Heart left ventricle (tissue), 16 donors: ENCODE measurements around the gene TNS4. TPM values are rescaled to one million over a fixed set of nuclear protein-coding genes. Genes with fewer than 3 reads are reported as not detected.

ENCODE experiments used
- ATAC-seq, 4 donors: fragments of 200-7000 bp; cut with Tn5 transposase; one replicate each; pipeline ENCODE4 v1.9.1; 2020 to 2022; ENCODE audit warnings: moderate library complexity in 4 of 4, mild to moderate bottlenecking in 3 of 4, moderate number of reproducible peaks in 1 of 4
- DNase-seq, 5 donors: peaks; one replicate each; pipeline ENCODE4 v3.0.0-alpha.2; 2020
- H3K27ac ChIP-seq, 12 donors: fragments of 200-600 bp; sonication (generic) in 4 of 12; one replicate each; pipeline versions ENCODE4 v1.5.0 to v1.8.0; 2016 to 2022; ENCODE audit warnings: mild to moderate bottlenecking in 2 of 12
- H3K27me3 ChIP-seq, 9 donors: fragments of 200-600 bp; sonication (generic) in 2 of 9; one replicate each; pipeline versions ENCODE4 v1.5.1 to v1.8.0; 2016 to 2022; ENCODE audit warnings: mild to moderate bottlenecking in 3 of 9
- H3K36me3 ChIP-seq, 9 donors: fragments of 200-600 bp; sonication (generic) in 2 of 9; one replicate each; pipeline versions ENCODE4 v1.5.0 to v1.8.0; 2018 to 2022; ENCODE audit warnings: mild to moderate bottlenecking in 2 of 9
- H3K4me1 ChIP-seq, 12 donors: fragments of 200-600 bp; sonication (generic) in 4 of 12; one replicate each; pipeline versions ENCODE4 v1.5.0 to v1.8.0; 2016 to 2022; ENCODE audit warnings: mild to moderate bottlenecking in 3 of 12
- H3K4me3 ChIP-seq, 12 donors: fragments of 200-600 bp; sonication (generic) in 4 of 12; one replicate each; pipeline versions ENCODE4 v1.5.0 to v1.8.0; 2017 to 2022; ENCODE audit warnings: mild to moderate bottlenecking in 9 of 12, moderate library complexity in 4 of 12
- H3K9me3 ChIP-seq, 12 donors: fragments of 200-600 bp; sonication (generic) in 4 of 12; one replicate each; pipeline versions ENCODE4 v1.5.0 to v1.8.0; 2016 to 2022; ENCODE audit warnings: mild to moderate bottlenecking in 1 of 12
- POLR2A ChIP-seq, 2 donors: fragments of 450-650 bp; IDR thresholded peaks; one replicate each; pipeline ENCODE4 v1.6.1; 2017; ENCODE audit warnings: antibody characterized with exemption in 2 of 2, mild to moderate bottlenecking in 2 of 2, moderate library complexity in 2 of 2
- WGBS, 4 donors: extraction: QIAGEN DNeasy Blood & Tissue Kit in 2 of 4; methylation state at CpG; one replicate each; pipeline versions ENCODE4 v1.1.5 to v1.1.7; 2013 to 2018; 5-methylcytosine and 5-hydroxymethylcytosine counted together
- intact Hi-C, 10 donors: fragments of 100-400 bp; cut with DNase I; formaldehyde crosslinking; loops; one replicate each; pipeline versions ENCODE4 v1.11.1 to v1.14.2; 2022
- polyA plus RNA-seq, 2 donors: library from polyadenylated mRNA; stranded (reverse); fragments of 200-250 nt; gene quantifications; one replicate each; pipeline ENCODE4 v1.2.3, GENCODE V29; 2013
- total RNA-seq, 9 donors: library from RNA; depleted of rRNA in 2 of 9; stranded (reverse); fragments of >200 nt in 2 of 9; fragmentation: NEBNext Ultra II Directional in 3 of 9; extraction: Animal tissue kit (Norgen Biotek cat#: 25700) in 3 of 9; gene quantifications; one replicate each; pipeline versions ENCODE4 v1.1.0 to v1.2.4, GENCODE V29; 2016 to 2023
- TF ChIP-seq, protein P1 (sequence below), 12 donors: fragments of 200-600 bp; sonication (generic) in 4 of 12; IDR thresholded peaks; one replicate each; pipeline versions ENCODE4 v1.5.0 to v1.8.0; 2018 to 2022; ENCODE audit warnings: antibody characterized with exemption in 12 of 12, mild to moderate bottlenecking in 5 of 12
- donor health status: ischemic (EF 13 %, LVEDD 7.1; RV severe dilation, severe dysfunction).
- donor health status: healthy with polysubstance abuse.
- donor health status: DM: no; HTN: yes; CAD: no.
- donor health status: DM: no; HTN: no; CAD: no.
- donor health status: ischemic (EF 25% LVEDD 6.9; RV normal size, moderate dysfunction).
- donor health status: ischemic (EF 25% LVEDD 5.7; RV mildly dilated, moderate dysfunction).
- donor health status: healthy.
- donor health status: DM: yes; HTN: yes; CAD: no.
- donor health status: ischemic (EF 35%, LVEDD 5.7; RV mildly dilated, moderate dysfunction).
- donor health status: nonischemic (EF 11% LVEDD 7.7; RV severe dilation, severe dysfunction).
- donor health status: DM: yes; HTN: yes; CAD: no.
- donor health status: PGD.
- donor health status: ischemic (EF 29% LVEDD 5.4; RV normal size, mild dysfunction).
- donor health status: nonischemic (EF 23%, LVEDD 6.1; RV moderate dilation, normal function).

Gene TNS4
- total and polyA plus RNA-seq, 11 donors: 0.16 to 0.91 TPM; not detected in 9

DNA sequence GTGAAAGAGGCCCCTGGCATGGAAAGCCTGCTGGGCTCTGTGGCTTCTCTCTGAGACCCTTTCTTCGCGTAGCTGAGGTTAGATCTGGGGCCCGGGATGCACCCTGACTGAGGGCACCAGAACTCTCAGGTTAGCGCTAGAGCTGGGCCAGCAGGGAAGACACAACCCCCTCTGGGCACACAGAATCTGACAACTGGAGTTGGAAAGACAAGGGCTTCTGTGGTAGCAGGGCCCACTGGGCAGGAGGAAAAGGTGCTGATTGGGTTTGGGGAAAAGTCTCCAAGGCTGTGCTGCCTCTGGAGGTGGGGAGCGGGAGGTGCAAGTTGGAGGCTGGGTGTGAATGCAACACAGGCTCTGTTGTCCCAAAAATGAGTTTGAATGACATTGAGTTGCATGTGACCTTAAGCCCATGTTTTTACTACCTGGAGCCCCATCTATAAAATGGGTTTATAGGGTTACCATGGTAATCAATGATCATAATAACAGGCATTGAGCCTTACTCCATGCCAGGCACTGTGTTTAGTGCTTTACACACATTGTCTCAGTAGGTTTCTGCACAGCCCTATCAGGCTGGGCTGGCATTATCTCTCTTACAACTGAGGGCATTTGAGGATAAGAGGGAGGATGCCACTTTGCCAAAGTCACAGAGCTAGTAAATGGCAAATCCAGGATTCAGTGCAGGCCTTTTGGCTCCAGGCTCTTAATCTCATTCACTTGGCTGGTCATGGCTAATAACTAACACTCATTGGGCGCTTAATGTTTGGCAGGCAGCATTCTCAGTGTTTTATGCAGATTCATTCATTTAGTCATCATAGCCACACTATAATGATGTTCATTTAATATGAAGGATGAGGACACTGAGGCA, 67.6 kb downstream of the TNS4 start:
- DNase-seq: no peak

DNA sequence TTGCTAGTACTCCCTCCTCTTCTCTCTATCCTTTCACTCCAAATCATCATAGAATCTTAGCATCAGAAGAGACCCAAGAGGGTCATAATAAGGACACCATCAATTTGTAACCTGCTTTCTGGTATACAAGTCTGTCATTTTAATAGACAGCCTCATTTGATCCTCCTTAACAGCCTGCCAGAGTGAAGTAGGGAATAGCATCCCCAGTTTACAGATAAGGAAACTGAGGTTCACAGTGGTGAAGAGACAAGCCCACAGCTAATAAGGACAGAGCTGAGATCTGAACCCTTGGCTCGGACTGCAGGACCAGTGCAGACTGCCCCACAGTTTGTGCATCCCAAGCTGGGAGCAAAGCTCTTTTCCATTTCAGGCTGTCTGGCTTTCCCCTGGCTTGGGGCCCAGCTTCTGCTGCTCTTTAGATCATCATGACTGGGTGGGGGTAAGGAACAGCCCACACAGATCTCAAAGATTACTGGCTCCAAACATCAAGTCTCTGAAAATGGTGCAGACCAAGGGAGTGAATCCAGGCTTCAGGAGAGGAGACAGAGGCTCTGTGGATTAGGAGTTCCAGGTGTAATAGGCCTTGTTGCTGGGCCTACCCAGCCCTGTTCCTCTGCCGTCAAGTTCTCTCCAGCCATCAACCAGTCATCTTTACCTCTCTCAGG, 68.4 kb downstream of the TNS4 start:
- peak in 3 of 4 donors; percentile 48 to 72 (median 63) for ATAC-seq
- WGBS, 4 donors: 23 to 41% (median 35%) methylated on average over 2 of the region's 2 CpGs
- Histone ChIP-seq H3K27me3 (no peaks in the 10 kb centered on the region), H3K27ac (peak overlapping the region in 8 of 12 donors; percentile 4 to 84 (median 38)), H3K9me3 (no peaks in the 10 kb centered on the region), H3K36me3 (no peaks in the 10 kb centered on the region), H3K4me1 (peaks cover 0 to 29% (median 15%) of the 10 kb centered on the region in 12 donors), H3K4me3 (no peak overlapping the region)
- peak in 4 of 5 donors; percentile 59 to 64 (median 63) for DNase-seq
- no peak for TF ChIP-seq POLR2A (IDR thresholded peaks at IDR 0.05)
- TF ChIP-seq, protein P1, sequence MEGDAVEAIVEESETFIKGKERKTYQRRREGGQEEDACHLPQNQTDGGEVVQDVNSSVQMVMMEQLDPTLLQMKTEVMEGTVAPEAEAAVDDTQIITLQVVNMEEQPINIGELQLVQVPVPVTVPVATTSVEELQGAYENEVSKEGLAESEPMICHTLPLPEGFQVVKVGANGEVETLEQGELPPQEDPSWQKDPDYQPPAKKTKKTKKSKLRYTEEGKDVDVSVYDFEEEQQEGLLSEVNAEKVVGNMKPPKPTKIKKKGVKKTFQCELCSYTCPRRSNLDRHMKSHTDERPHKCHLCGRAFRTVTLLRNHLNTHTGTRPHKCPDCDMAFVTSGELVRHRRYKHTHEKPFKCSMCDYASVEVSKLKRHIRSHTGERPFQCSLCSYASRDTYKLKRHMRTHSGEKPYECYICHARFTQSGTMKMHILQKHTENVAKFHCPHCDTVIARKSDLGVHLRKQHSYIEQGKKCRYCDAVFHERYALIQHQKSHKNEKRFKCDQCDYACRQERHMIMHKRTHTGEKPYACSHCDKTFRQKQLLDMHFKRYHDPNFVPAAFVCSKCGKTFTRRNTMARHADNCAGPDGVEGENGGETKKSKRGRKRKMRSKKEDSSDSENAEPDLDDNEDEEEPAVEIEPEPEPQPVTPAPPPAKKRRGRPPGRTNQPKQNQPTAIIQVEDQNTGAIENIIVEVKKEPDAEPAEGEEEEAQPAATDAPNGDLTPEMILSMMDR (IDR thresholded peaks at IDR 0.05): no peak
- intact Hi-C loops: loop anchor here in 1 of 10 donors (10.0 kb wide), 1 partner anchor 132 kb away; the partner anchor contains the start of gene CCR7

More for the DNA sequence above, 67.6 kb downstream of the TNS4 start:
- no peaks in the 10 kb centered on the region for H3K36me3 ChIP-seq
- H3K27me3 ChIP-seq: no peaks in the 10 kb centered on the region
- ATAC-seq: peak in 3 of 4 donors; percentile 38 to 40 (median 39)
- no peaks in the 10 kb centered on the region for H3K9me3 ChIP-seq
- peak overlapping the region in 8 of 12 donors; percentile 4 to 84 (median 38) for H3K27ac ChIP-seq
- 82 to 87% (median 86%) methylated on average over 6 of the region's 6 CpGs for WGBS, 4 donors
- TF ChIP-seq POLR2A (IDR thresholded peaks at IDR 0.05): no peak
- TF ChIP-seq, protein P1 (IDR thresholded peaks at IDR 0.05): peak in 11 of 12 donors; percentile 24 to 60 (median 39)
- H3K4me1 ChIP-seq: peaks cover 0 to 29% (median 15%) of the 10 kb centered on the region in 12 donors
- H3K4me3 ChIP-seq: no peak overlapping the region
- intact Hi-C loops: loop anchor here in 1 of 10 donors (10.0 kb wide), 1 partner anchor 131 kb away; the partner anchor contains the start of gene CCR7

- no peak overlapping the region for H3K4me3 ChIP-seq
- H3K4me1 ChIP-seq: peaks cover 0 to 21% (median 13%) of the 10 kb centered on the region in 12 donors
- no peaks in the 10 kb centered on the region for H3K27me3 ChIP-seq
- no peaks in the 10 kb centered on the region for H3K36me3 ChIP-seq
- 90 to 95% (median 92%) methylated on average over 3 of the region's 3 CpGs for WGBS, 4 donors
- no peak for DNase-seq
- H3K27ac ChIP-seq: no peak overlapping the region
- ATAC-seq: no peak
- intact Hi-C loops: loop anchor here in 1 of 10 donors (10.0 kb wide), 1 partner anchor 134 kb away; the partner anchor contains the start of gene CCR7
- no peak for TF ChIP-seq POLR2A (IDR thresholded peaks at IDR 0.05)
- TF ChIP-seq, protein P1 (IDR thresholded peaks at IDR 0.05): no peak
- H3K9me3 ChIP-seq: no peaks in the 10 kb centered on the region
Measured at GRCh38 chr17:40431231-40431602, 70.2 kb downstream of the TNS4 start.
